AG09309 (cell line): Measurements from ENCODE around the gene NBR1.
A peak's percentile ranks its signal among the peaks of the same experiment; 100 is the strongest.
"Not testable (repeated sequence)": the region's sequence is repeated elsewhere in the genome, so short reads cannot be mapped to it uniquely, and the experiment has no call there.

Experiments used
- DNase-seq: peaks from one replicate; pipeline ENCODE4 v3.0.0-alpha.2; 2010; ENCODE audit warnings: low read depth
- H3K4me3 ChIP-seq: 2 replicates; pipeline ENCODE4 v1.5.1; 2011; ENCODE audit warnings: mild to moderate bottlenecking, low read depth, low read length, moderate library complexity; ENCODE audit not compliant: control insufficient read depth
- CTCF ChIP-seq: IDR thresholded peaks from 2 replicates; pipeline ENCODE4 v1.5.1; 2011; ENCODE audit warnings: mild to moderate bottlenecking, low read depth, low read length, inconsistent platforms; ENCODE audit not compliant: insufficient read depth, control insufficient read depth; ENCODE audit errors: missing control alignments

The NBR1 gene

GRCh38 chr17:43169561-43170139 lies 1.4 kb upstream of the NBR1 start:
- no peak for DNase-seq

GRCh38 chr17:43170140-43170765 lies 761 bp upstream of the NBR1 start:
- no peak for TF ChIP-seq CTCF
- H3K4me3 ChIP-seq: peak overlapping the region; percentile 93
- DNase-seq: peak; percentile 83

More at GRCh38 chr17:43169561-43170139, 1.4 kb upstream of the NBR1 start:
- peak overlapping the region; percentile 93 for H3K4me3 ChIP-seq
- TF ChIP-seq CTCF: no peak

DNA sequence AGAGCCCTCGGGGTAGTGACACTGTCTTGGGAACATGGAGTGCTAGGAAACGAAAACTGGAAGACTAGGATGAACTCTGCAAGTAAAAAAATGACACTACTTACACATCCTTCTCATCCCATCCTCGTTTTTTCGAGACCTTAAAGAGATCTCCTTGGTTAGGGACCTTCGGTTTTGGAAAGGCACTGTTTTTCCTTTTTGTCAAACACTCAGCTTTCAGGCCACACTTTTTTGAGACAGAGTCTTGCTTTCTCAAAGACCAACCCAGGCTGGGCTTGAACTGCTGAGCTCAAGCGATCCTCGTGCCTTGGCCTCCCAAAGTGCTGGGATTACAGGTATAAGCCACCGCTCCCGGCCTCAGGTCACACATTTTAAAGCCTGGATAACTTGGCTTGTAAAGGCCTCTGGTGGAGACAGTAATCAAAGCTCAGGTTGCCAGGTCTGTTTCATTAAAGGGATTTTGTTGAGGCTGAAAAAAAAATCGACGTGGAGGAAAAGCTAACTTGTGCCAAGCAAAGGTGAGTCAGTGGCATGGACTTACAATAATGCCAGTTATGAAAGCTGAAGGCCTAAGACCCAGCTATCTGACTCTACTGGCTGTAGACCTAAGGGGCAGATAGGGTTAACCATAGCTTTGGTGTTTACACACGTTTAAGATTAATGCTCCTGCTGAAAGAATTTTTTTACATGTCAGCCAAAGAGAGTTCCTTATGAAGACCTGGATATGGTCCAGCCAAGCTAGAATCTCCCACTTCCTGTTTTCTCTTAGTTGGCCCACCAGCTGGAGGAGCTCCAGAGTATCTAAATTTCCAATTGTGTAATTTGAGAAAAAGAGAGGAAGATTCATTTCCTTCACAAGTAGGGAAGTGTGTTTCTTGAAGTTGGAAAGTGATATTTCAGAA lies 823 bp downstream of the NBR1 start:
- peak overlapping the region; percentile 93 for H3K4me3 ChIP-seq
- peak; percentile 87 for DNase-seq
- TF ChIP-seq CTCF: peak; percentile 23

DNA sequence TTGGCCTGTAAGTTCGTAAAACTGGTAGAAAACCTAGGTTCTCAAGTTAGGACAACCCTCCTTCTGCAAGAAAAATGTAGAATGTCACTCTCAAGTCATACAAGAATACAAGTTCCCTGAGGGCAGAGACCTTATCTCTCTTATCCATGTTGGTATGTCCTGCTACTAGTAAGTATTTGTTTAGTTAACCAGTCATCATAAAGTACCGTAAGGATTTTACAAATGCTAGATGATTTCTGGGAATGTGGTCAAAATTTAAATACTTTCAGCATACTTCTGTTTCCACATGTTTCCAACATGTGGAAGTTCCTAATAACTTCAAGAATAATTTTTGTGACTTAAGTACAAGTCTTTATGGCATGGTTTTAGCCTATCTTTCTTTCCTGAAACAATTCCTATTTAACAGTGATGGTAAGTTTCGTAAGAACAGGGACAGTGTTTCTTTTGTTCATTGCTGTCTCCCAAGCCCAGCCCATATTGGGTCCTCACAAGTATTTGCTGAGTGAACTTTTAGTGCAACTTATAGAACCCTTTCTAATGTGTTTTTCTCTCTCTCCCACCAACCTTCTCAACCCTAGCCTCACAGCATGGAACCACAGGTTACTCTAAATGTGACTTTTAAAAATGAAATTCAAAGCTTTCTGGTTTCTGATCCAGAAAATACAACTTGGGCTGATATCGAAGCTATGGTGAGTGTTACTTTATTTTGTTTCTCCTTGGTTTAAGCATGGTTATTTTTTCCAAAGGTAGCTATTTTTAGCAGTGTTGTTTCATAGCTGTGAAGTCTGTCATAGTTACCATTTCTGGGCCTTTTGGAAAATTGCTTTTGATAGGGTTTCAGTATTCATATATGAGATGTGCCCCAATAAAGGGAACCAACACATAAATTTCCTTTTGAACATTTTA lies 4.5 kb downstream of the NBR1 start:
- no peak for TF ChIP-seq CTCF
- peak; percentile 76 for DNase-seq
- no peak overlapping the region for H3K4me3 ChIP-seq

DNA sequence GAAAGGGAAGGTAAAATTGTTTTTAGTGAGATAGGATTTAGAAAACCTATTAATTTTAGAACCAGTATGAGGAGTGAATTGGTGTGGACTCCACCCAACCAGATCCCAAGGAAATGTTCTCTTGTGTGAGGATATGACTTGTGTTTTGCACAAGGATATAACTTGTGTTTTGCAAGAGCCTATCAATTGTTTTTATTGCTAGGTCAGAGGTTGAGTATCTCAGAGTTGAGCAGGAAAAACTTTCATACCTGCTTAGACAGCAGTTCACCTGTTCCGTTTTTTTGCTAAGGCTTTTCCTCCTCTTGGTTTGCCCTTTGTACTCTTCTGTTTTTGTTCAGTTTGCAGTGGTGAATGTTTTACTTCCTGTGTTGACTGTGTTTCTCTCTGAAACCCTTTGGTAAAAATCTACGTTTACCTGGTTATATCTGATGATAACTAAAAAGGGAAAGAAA lies 5.1 kb downstream of the NBR1 start:
- no peak for TF ChIP-seq CTCF
- H3K4me3 ChIP-seq: no peak overlapping the region
- no peak for DNase-seq

DNA sequence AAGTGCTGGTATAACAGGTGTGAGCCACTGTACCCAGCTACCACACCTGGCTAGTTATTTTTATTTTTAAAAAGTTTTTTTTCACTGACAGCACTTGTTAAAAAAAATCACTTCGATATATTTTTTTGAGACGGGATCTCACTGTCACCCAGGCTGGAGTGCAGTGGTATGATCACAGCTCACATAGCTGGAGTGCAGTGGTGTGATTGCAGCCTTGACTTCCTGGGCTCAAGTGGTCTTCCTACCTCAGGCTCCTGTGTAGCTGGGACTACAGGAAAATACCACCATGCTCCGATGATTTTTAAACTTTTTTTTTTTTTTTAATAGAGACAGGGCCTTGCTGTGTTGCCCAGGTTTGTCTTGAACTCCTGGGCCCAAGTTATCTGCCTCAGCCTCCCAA lies 12.9 kb downstream of the NBR1 start:
- no peak for TF ChIP-seq CTCF
- no peak overlapping the region for H3K4me3 ChIP-seq
- no peak for DNase-seq

- not testable (repeated sequence) for DNase-seq, H3K4me3 ChIP-seq
Measured at GRCh38 chr17:43186656-43187055, 15.6 kb downstream of the NBR1 start.
